GM12892 (cell line): ENCODE measurements around the gene MRC1.

Experiments
- POLR2A ChIP-seq: IDR thresholded peaks from 2 replicates; pipeline ENCODE4 v1.6.1; 2011; ENCODE audit warnings: low read depth, low read length, control low read depth
- POLR2AphosphoS5 ChIP-seq: IDR thresholded peaks from 2 replicates; pipeline ENCODE4 v1.6.1; 2011; ENCODE audit warnings: low read depth, low read length, control low read depth
- TAF1 ChIP-seq: IDR thresholded peaks from 2 replicates; pipeline ENCODE4 v1.6.1; 2011; ENCODE audit warnings: low read depth, mild to moderate bottlenecking, control low read depth, low read length, borderline replicate concordance

- TF ChIP-seq POLR2A: no peak
- TF ChIP-seq TAF1: no peak
- no peak for TF ChIP-seq POLR2AphosphoS5
Observed at GRCh38 chr10:17865351-17865750, 56.2 kb downstream of the MRC1 start.
